MG63 (cell line): ENCODE results near the gene ETV6. TPM values are rescaled to one million over a fixed set of nuclear protein-coding genes. Genes with fewer than 3 reads are reported as not detected.

Experiments used
- DNase-seq: peaks from one replicate; pipeline ENCODE4 v3.0.0-alpha.2; 2020
- H3K27me3 ChIP-seq: fragments of 250-450 bp; sonication (Bioruptor Pico); 2 replicates; pipeline ENCODE4 v1.5.1; 2020; ENCODE audit warnings: mild to moderate bottlenecking, moderate library complexity
- H3K36me3 ChIP-seq: fragments of 250-450 bp; sonication (Bioruptor Pico); 2 replicates; pipeline ENCODE4 v1.5.1; 2020; ENCODE audit warnings: mild to moderate bottlenecking, moderate library complexity
- H3K4me3 ChIP-seq: fragments of 250-450 bp; sonication (Bioruptor Pico); 2 replicates; pipeline ENCODE4 v1.5.1; 2020; ENCODE audit warnings: mild to moderate bottlenecking, moderate library complexity
- H3K9me3 ChIP-seq: fragments of 250-450 bp; sonication (Bioruptor Pico); 2 replicates; pipeline ENCODE4 v1.5.1; 2020; ENCODE audit warnings: mild to moderate bottlenecking, moderate library complexity
- total RNA-seq: library from RNA; depleted of rRNA; stranded (reverse); fragments of >200 nt; shearing (Covaris generic); gene quantifications from 2 replicates; pipeline ENCODE4 v1.2.3, GENCODE V29; 2014; ENCODE audit warnings: low replicate concordance

ETV6 gene
- total RNA-seq, 1 experiment from 2014 or later, result 3.0 TPM

- H3K36me3 ChIP-seq, result no peaks in the 10 kb centered on the region
- H3K9me3 ChIP-seq, result peaks cover 2% of the 10 kb centered on the region
- H3K4me3 ChIP-seq, result no peak overlapping the region
- no peak for DNase-seq
- H3K27me3 ChIP-seq, result no peaks in the 10 kb centered on the region
These were observed 14.1 kb upstream of the ETV6 start for GRCh38 chr12:11635341-11635740.

GRCh38 chr12:11638315-11638916, 11.1 kb upstream of the ETV6 start:
- Histone ChIP-seq H3K27me3 (no peaks in the 10 kb centered on the region), H3K9me3 (peaks cover 2% of the 10 kb centered on the region), H3K4me3 (no peak overlapping the region), H3K36me3 (no peaks in the 10 kb centered on the region)
- no peak for DNase-seq

DNA sequence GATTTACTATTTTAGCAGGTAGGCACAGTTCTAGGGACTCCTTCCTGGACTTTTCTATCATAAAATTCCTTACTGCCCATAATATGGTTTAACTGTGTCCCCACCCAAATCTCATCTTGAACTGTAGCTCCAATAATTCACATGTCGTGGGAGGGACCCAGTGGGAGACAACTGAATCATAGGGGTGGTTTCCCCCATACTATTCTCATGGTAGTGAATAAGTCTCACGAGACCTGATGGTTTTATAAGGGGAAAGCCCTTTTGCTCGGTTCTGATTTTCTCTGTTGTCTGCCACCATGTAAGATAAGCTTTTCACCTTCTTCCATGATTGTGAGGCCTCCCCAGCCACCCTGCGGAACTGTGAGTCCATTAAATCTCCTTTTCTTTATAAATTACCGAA, 10.0 kb upstream of the ETV6 start:
- Histone ChIP-seq H3K36me3 (no peaks in the 10 kb centered on the region), H3K4me3 (no peak overlapping the region), H3K9me3 (peaks cover 2% of the 10 kb centered on the region), H3K27me3 (no peaks in the 10 kb centered on the region)
- DNase-seq, result no peak

GRCh38 chr12:11641522-11641921, 8.0 kb upstream of the ETV6 start:
- no peaks in the 10 kb centered on the region for H3K27me3 ChIP-seq
- H3K4me3 ChIP-seq, result no peak overlapping the region
- no peaks in the 10 kb centered on the region for H3K36me3 ChIP-seq
- DNase-seq, result no peak
- peaks cover 6% of the 10 kb centered on the region; the same call in 1 of the 2 replicates for H3K9me3 ChIP-seq

DNA sequence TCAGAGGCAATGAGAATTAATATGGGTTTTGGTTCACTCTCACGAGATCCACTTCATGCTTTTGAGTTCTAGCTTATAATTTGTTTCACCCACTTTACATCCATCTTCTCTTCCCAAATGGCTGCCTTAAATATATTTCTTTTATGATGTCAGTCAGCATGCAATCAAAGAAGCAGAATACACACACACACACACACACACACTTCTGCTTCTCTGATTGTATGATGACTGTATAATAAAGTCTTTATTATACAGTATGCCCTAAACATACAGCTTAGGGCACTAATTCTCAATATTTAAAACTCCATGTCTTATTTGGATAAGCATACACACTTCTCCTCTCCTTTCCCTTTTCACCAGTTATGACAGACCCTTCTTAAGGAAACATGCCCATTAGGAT, 6.7 kb upstream of the ETV6 start:
- Histone ChIP-seq H3K36me3 (no peaks in the 10 kb centered on the region), H3K27me3 (no peaks in the 10 kb centered on the region), H3K9me3 (peaks cover 5% of the 10 kb centered on the region; the same call in 1 of the 2 replicates), H3K4me3 (no peak overlapping the region)
- DNase-seq, result no peak

DNA sequence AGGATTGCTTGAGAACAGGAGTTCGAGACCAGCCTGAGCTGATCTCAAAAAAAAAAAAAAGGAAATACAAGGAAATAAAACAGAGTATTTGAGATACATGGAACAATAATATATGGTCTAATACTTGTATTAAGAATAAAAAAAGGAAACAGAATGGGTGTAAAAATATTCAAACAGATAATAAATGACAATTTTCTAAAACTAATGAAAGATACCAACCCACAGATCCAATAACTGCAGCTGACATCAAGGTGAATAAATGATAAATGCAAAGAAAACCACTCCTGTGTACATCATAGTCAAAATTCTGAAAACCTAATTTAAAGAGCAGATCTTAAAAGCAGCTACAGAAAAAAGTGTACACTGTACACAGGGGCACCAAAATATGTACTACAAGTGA, 4.1 kb upstream of the ETV6 start:
- no peak for DNase-seq
- Histone ChIP-seq H3K27me3 (no peaks in the 10 kb centered on the region), H3K4me3 (no peak overlapping the region), H3K9me3 (peaks cover 5% of the 10 kb centered on the region; the same call in 1 of the 2 replicates), H3K36me3 (no peaks in the 10 kb centered on the region)

GRCh38 chr12:11648514-11649412, 711 bp upstream of the ETV6 start:
- peak; percentile 70 for DNase-seq
- Histone ChIP-seq H3K27me3 (no peaks in the 10 kb centered on the region), H3K36me3 (no peaks in the 10 kb centered on the region), H3K4me3 (peak overlapping the region; percentile 91), H3K9me3 (peaks cover 5% of the 10 kb centered on the region; the same call in 1 of the 2 replicates)

GRCh38 chr12:11650286-11651281, 1.1 kb downstream of the ETV6 start:
- Histone ChIP-seq H3K4me3 (peak overlapping the region; percentile 91), H3K27me3 (no peaks in the 10 kb centered on the region), H3K9me3 (peaks cover 2% of the 10 kb centered on the region; the same call in 1 of the 2 replicates), H3K36me3 (no peaks in the 10 kb centered on the region)
- DNase-seq, result peak; percentile 48

DNA sequence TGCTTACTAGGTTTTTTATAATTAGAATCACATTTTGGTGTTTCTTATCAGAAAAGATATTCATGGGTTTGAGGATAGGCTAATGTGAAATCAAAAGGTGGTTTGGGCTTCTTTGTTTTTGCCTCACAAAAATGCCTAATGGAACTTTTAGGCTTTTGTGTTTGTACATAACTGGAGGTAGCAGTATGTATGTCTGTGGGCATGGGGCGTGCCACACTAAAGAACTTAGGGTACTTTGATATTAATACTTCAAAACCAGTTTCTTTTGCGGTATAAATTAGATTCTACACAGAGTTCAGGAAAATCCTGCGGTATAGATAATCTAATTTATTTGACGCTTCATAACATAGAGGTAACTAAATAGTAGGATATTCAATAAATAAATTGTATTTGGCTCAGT, 1.9 kb downstream of the ETV6 start:
- DNase-seq, result no peak
- H3K4me3 ChIP-seq, result peak overlapping the region; percentile 91
- H3K36me3 ChIP-seq, result no peaks in the 10 kb centered on the region
- H3K9me3 ChIP-seq, result no peaks in the 10 kb centered on the region
- H3K27me3 ChIP-seq, result no peaks in the 10 kb centered on the region

GRCh38 chr12:11651785-11652184, 2.3 kb downstream of the ETV6 start:
- no peaks in the 10 kb centered on the region for H3K36me3 ChIP-seq
- no peaks in the 10 kb centered on the region for H3K9me3 ChIP-seq
- no peak for DNase-seq

GRCh38 chr12:11652351-11653040, 3.0 kb downstream of the ETV6 start:
- Histone ChIP-seq H3K36me3 (no peaks in the 10 kb centered on the region), H3K27me3 (no peaks in the 10 kb centered on the region), H3K9me3 (no peaks in the 10 kb centered on the region), H3K4me3 (peak overlapping the region; percentile 91)
- DNase-seq, result peak; percentile 28

More at GRCh38 chr12:11651785-11652184, 2.3 kb downstream of the ETV6 start:
- Histone ChIP-seq H3K27me3 (no peaks in the 10 kb centered on the region), H3K4me3 (peak overlapping the region; percentile 91)

- DNase-seq, result no peak
- H3K4me3 ChIP-seq, result peak overlapping the region; percentile 91; the same call in 1 of the 2 replicates
- no peaks in the 10 kb centered on the region for H3K36me3 ChIP-seq
- H3K27me3 ChIP-seq, result no peaks in the 10 kb centered on the region
- no peaks in the 10 kb centered on the region for H3K9me3 ChIP-seq
These were observed 3.8 kb downstream of the ETV6 start for GRCh38 chr12:11653215-11653753.

GRCh38 chr12:11654338-11654737, 4.9 kb downstream of the ETV6 start:
- no peaks in the 10 kb centered on the region for H3K27me3 ChIP-seq
- no peak for DNase-seq
- H3K36me3 ChIP-seq, result no peaks in the 10 kb centered on the region

GRCh38 chr12:11654802-11655201, 5.3 kb downstream of the ETV6 start:
- Histone ChIP-seq H3K36me3 (no peaks in the 10 kb centered on the region), H3K27me3 (no peaks in the 10 kb centered on the region), H3K4me3 (no peak overlapping the region), H3K9me3 (no peaks in the 10 kb centered on the region)
- DNase-seq, result no peak

More at GRCh38 chr12:11654338-11654737, 4.9 kb downstream of the ETV6 start:
- Histone ChIP-seq H3K9me3 (no peaks in the 10 kb centered on the region), H3K4me3 (no peak overlapping the region)

GRCh38 chr12:11655842-11656241, 6.4 kb downstream of the ETV6 start:
- no peaks in the 10 kb centered on the region for H3K27me3 ChIP-seq
- no peak for DNase-seq
- H3K36me3 ChIP-seq, result no peaks in the 10 kb centered on the region
- H3K9me3 ChIP-seq, result no peaks in the 10 kb centered on the region
- no peak overlapping the region for H3K4me3 ChIP-seq

- Histone ChIP-seq H3K27me3 (no peaks in the 10 kb centered on the region), H3K4me3 (no peak overlapping the region), H3K9me3 (no peaks in the 10 kb centered on the region), H3K36me3 (no peaks in the 10 kb centered on the region)
- no peak for DNase-seq
These were observed 7.1 kb downstream of the ETV6 start for GRCh38 chr12:11656550-11656949.
